Left lobe of liver (tissue), 2 donors: ENCODE results near the gene SLC34A1. TPM values are rescaled to one million over a fixed set of nuclear protein-coding genes. Genes with fewer than 3 reads are reported as not detected.
"Not testable (repeated sequence)": the region's sequence is repeated elsewhere in the genome, so short reads cannot be mapped to it uniquely, and the experiment has no call there.

Experiments
- ATAC-seq: fragments of 200-7000 bp; cut with Tn5 transposase; one replicate; pipeline ENCODE4 v1.9.1; 2020; ENCODE audit warnings: mild to moderate bottlenecking, moderate library complexity
- DNase-seq: peaks from one replicate; pipeline ENCODE4 v3.0.0-alpha.2; 2020; ENCODE audit warnings: low spot score
- total RNA-seq: library from RNA; stranded (reverse); gene quantifications from one replicate; pipeline ENCODE4 v1.2.1, GENCODE V29; 2021
- donor health status: DM: no; HTN: no; CAD: no; lungs with moderate emphysema.
- donor health status: DM: no; HTN: yes; CAD: no.

SLC34A1 gene
- total RNA-seq, 1 donor from 2014 or later: 3.0 TPM

- DNase-seq (no peak), ATAC-seq (no peak)
These were observed 21.1 kb downstream of the SLC34A1 start for GRCh38 chr5:177405312-177405711.

GRCh38 chr5:177405805-177406204 lies 21.6 kb downstream of the SLC34A1 start:
- no peak for ATAC-seq
- no peak for DNase-seq

- ATAC-seq (peak; percentile 84), DNase-seq (peak; percentile 85)
These were observed 25.0 kb downstream of the SLC34A1 start, which contains the start of gene F12 for GRCh38 chr5:177409043-177409801. Gene F12 (minus strand): TSS chr5:177409564. CDS start chr5:177409527, 37 bp downstream.

GRCh38 chr5:177410575-177410974 lies 26.3 kb downstream of the SLC34A1 start:
- DNase-seq (no peak), ATAC-seq (no peak)

- ATAC-seq (peak; percentile 69), DNase-seq (no peak)
These were observed 28.5 kb downstream of the SLC34A1 start for GRCh38 chr5:177412603-177413233.

- ATAC-seq (no peak), DNase-seq (no peak)
These were observed 30.2 kb downstream of the SLC34A1 start for GRCh38 chr5:177414481-177414880.

GRCh38 chr5:177417081-177417480 lies 32.8 kb downstream of the SLC34A1 start:
- ATAC-seq, DNase-seq: not testable (repeated sequence)

GRCh38 chr5:177419046-177419445 lies 34.8 kb downstream of the SLC34A1 start:
- no peak for ATAC-seq
- no peak for DNase-seq

- not testable (repeated sequence) for DNase-seq, ATAC-seq
These were observed 36.2 kb downstream of the SLC34A1 start for GRCh38 chr5:177420472-177420871.

GRCh38 chr5:177421062-177421798 lies 37.0 kb downstream of the SLC34A1 start:
- ATAC-seq (no peak), DNase-seq (no peak)

GRCh38 chr5:177423671-177424070 lies 39.4 kb downstream of the SLC34A1 start:
- no peak for DNase-seq
- ATAC-seq: no peak

GRCh38 chr5:177425196-177425800 lies 41.1 kb downstream of the SLC34A1 start:
- no peak for DNase-seq

GRCh38 chr5:177425801-177426565 lies 41.7 kb downstream of the SLC34A1 start:
- peak; percentile 90 for ATAC-seq
- peak; percentile 100 for DNase-seq

More at GRCh38 chr5:177425196-177425800, 41.1 kb downstream of the SLC34A1 start:
- ATAC-seq: no peak

GRCh38 chr5:177426566-177427210 lies 42.5 kb downstream of the SLC34A1 start, which contains the start of gene GRK6:
Gene GRK6 (plus strand): TSS chr5:177426676. CDS start chr5:177426846, 170 bp downstream.
- peak; percentile 63 for DNase-seq
- ATAC-seq: no peak

- no peak for DNase-seq
These were observed 43.1 kb downstream of the SLC34A1 start for GRCh38 chr5:177427211-177427822.

GRCh38 chr5:177427919-177428573 lies 43.8 kb downstream of the SLC34A1 start:
- DNase-seq: no peak
- no peak for ATAC-seq

More at GRCh38 chr5:177427211-177427822, 43.1 kb downstream of the SLC34A1 start:
- no peak for ATAC-seq

GRCh38 chr5:177428574-177429217 lies 44.5 kb downstream of the SLC34A1 start:
- no peak for DNase-seq

More at GRCh38 chr5:177428574-177429217, 44.5 kb downstream of the SLC34A1 start:
- ATAC-seq: no peak
